Hepatocyte (in vitro differentiated cells): ENCODE measurements around the gene ATP9B.

Experiments
- CTCF ChIP-seq: fragments of 200-600 bp; sonication (generic); IDR thresholded peaks from 2 replicates; pipeline ENCODE4 v1.5.1; 2016; ENCODE audit warnings: antibody characterized with exemption, mild to moderate bottlenecking; ENCODE audit not compliant: poor library complexity
- EZH2 ChIP-seq: fragments of 200-600 bp; sonication (generic); IDR thresholded peaks from 2 replicates; pipeline ENCODE4 v1.6.1; 2016; ENCODE audit warnings: antibody characterized with exemption, mild to moderate bottlenecking, borderline replicate concordance
- EZH2phosphoT487 ChIP-seq: fragments of 200-600 bp; sonication (generic); IDR thresholded peaks from one replicate; pipeline ENCODE4 v1.6.1; 2018; ENCODE audit warnings: antibody characterized with exemption, mild to moderate bottlenecking, low read depth, moderate library complexity; ENCODE audit not compliant: unreplicated experiment, severe bottlenecking

GRCh38 chr18:79345981-79346380, 276.8 kb downstream of the ATP9B start:
- TF ChIP-seq CTCF (no peak), EZH2 (no peak), EZH2phosphoT487 (no peak)
